Suprapubic skin (tissue), 3 donors: ENCODE results near the gene ACSF2.

Experiments
- CTCF ChIP-seq, 2 donors: fragments of 200-600 bp in 1 of 2; fragments of 450-650 bp in 1 of 2; sonication (generic) in 1 of 2; IDR thresholded peaks; one replicate each; pipeline ENCODE4 v1.5.1; 2016 to 2019; ENCODE audit warnings: antibody characterized with exemption in 2 of 2, mild to moderate bottlenecking in 1 of 2, moderate library complexity in 1 of 2
- POLR2AphosphoS5 ChIP-seq, 3 donors: sonication (generic); formaldehyde crosslinking; IDR thresholded peaks; one replicate each; pipeline ENCODE4 v1.6.1; 2017; ENCODE audit warnings: antibody characterized with exemption in 3 of 3

GRCh38 chr17:50517011-50517410 lies 91.0 kb downstream of the ACSF2 start:
- TF ChIP-seq POLR2AphosphoS5 (IDR thresholded peaks at IDR 0.05) (no peak), CTCF (IDR thresholded peaks at IDR 0.05) (no peak)
